DND-41 (cell line): Measurements from ENCODE around the gene TBC1D1.

Source experiments
- ATAC-seq: fragments of 200-7000 bp; cut with Tn5 transposase; 3 replicates; pipeline ENCODE4 v1.9.1; 2021; ENCODE audit warnings: low read depth; ENCODE audit not compliant: insufficient read depth
- DNase-seq: peaks from one replicate; pipeline ENCODE4 v3.0.0-alpha.2; 2020
- H2AFZ ChIP-seq: 2 replicates; pipeline ENCODE4 v1.6.0; 2012; ENCODE audit warnings: low read depth, low read length
- H3K27ac ChIP-seq: 2 replicates; pipeline ENCODE4 v1.5.1; 2012; ENCODE audit warnings: low read length, inconsistent platforms
- H3K27me3 ChIP-seq: fragments of 200-600 bp; sonication (generic); 2 replicates; pipeline ENCODE4 v1.6.0; 2012; ENCODE audit warnings: low read length, mild to moderate bottlenecking, inconsistent platforms; ENCODE audit not compliant: insufficient read depth, poor library complexity
- H3K36me3 ChIP-seq: 2 replicates; pipeline ENCODE4 v1.5.1; 2012; ENCODE audit warnings: low read length, inconsistent platforms; ENCODE audit not compliant: insufficient read depth
- H3K4me1 ChIP-seq: 2 replicates; pipeline ENCODE4 v1.5.1; 2012; ENCODE audit warnings: mild to moderate bottlenecking, low read length; ENCODE audit not compliant: insufficient read depth
- H3K4me2 ChIP-seq: 2 replicates; pipeline ENCODE4 v1.6.0; 2012; ENCODE audit warnings: mild to moderate bottlenecking, moderate library complexity, low read length, inconsistent platforms; ENCODE audit not compliant: insufficient read depth
- H3K4me3 ChIP-seq, 2 experiments: fragments of 200-600 bp in 1 of 2; shearing (Covaris generic) in 1 of 2; 2 replicates each; pipeline ENCODE4 v1.5.1; 2012 to 2016; ENCODE audit warnings: inconsistent platforms in 2 of 2, low read length in 2 of 2, mild to moderate bottlenecking in 2 of 2, low read depth in 1 of 2, moderate library complexity in 1 of 2
- H3K79me2 ChIP-seq: 2 replicates; pipeline ENCODE4 v1.6.0; 2012; ENCODE audit warnings: low read length, inconsistent platforms; ENCODE audit not compliant: insufficient read depth
- H3K9ac ChIP-seq: 2 replicates; pipeline ENCODE4 v1.6.0; 2012; ENCODE audit warnings: low read depth, mild to moderate bottlenecking, inconsistent platforms, low read length, moderate library complexity
- H3K9me3 ChIP-seq: 2 replicates; pipeline ENCODE4 v1.5.1; 2012; ENCODE audit warnings: low read length, moderate library complexity, mild to moderate bottlenecking, inconsistent platforms; ENCODE audit not compliant: insufficient read depth, severe bottlenecking
- H4K20me1 ChIP-seq: 2 replicates; pipeline ENCODE4 v1.6.0; 2012; ENCODE audit warnings: low read length; ENCODE audit not compliant: insufficient read depth
- CTCF ChIP-seq: IDR thresholded peaks from 2 replicates; pipeline ENCODE4 v1.5.1; 2012; ENCODE audit warnings: borderline replicate concordance, low read length, moderate library complexity, mild to moderate bottlenecking; ENCODE audit not compliant: poor library complexity, severe bottlenecking; ENCODE audit errors: extremely low read depth
- EZH2 ChIP-seq: IDR thresholded peaks from 3 replicates; pipeline ENCODE4 v1.6.1; 2012; ENCODE audit warnings: borderline replicate concordance, low read depth, mild to moderate bottlenecking, moderate library complexity, low read length, inconsistent platforms; ENCODE audit not compliant: severe bottlenecking

The TBC1D1 gene

DNA sequence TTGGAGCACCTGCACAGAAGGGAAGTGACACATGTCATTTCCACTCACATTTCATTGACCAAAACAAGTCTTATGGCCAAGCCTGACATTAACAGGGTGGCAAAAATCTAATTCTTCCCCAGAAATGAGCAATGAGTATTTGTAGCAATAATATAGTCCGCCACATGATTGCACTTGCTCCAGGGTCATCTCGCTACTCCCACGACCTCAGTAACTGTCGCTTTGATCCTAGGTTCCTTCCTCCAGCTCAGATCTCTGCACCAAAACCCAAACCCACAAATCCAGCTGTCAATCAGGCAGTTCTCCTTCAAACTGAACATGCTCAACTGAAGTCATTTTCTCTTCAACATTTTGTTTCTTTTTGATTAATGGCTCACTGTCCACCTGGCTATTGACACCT lies 44.1 kb downstream of the TBC1D1 start:
- H3K79me2 ChIP-seq, result 0 out of 2 replicates have a peak, but pooled peaks cover 4% of the 10 kb centered on the region
- no peak overlapping the region for H3K4me3 ChIP-seq
- no peaks in the 10 kb centered on the region for H3K27me3 ChIP-seq
- no peaks in the 10 kb centered on the region for H3K36me3 ChIP-seq
- H4K20me1 ChIP-seq, result no peaks in the 10 kb centered on the region
- no peaks in the 10 kb centered on the region for H3K4me1 ChIP-seq
- DNase-seq, result no peak
- no peak overlapping the region for H3K9ac ChIP-seq
- H3K27ac ChIP-seq, result no peak overlapping the region
- H3K4me2 ChIP-seq, result no peak overlapping the region
- TF ChIP-seq CTCF, result no peak
- TF ChIP-seq EZH2, result no peak
- peaks cover 3% of the 10 kb centered on the region for H3K9me3 ChIP-seq
- 0 out of 3 replicates have a peak, but pooled peaks have one; percentile 39 for ATAC-seq
- H2AFZ ChIP-seq, result no peak overlapping the region

DNA sequence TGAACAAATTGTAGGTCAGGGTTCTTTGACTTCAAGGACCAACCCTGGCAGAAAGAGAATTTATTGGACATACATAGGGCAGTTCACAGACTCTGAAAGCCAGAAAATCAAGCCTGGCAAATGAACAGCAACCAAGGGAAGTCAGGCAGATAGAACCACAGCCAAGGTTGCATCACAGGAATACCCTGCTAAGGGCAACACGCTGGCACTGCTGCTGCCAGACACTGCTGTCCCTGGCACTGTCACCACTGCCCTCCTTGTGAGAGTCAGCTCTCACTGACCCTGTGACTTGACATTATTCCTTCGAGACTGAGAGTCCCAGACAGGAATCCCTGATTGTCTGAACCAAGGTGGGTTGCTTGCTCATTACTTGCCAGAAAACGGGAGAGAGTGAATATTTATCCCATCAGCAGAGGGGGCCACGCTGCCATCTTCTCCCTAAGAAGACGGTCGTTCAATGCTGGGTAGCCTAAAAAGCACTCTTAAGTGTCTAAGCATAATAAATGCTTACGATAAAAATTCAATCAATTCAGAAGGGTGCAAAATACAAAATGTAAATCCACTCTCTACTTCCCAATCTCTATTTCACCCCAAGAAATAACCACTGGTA lies 46.1 kb downstream of the TBC1D1 start:
- no peak for ATAC-seq

GRCh38 chr4:37938208-37938607 lies 47.3 kb downstream of the TBC1D1 start:
- ATAC-seq, result no peak

More for the DNA sequence above, 46.1 kb downstream of the TBC1D1 start:
- Histone ChIP-seq H3K27ac (no peak overlapping the region), H3K27me3 (no peaks in the 10 kb centered on the region), H4K20me1 (no peaks in the 10 kb centered on the region), H3K36me3 (no peaks in the 10 kb centered on the region), H3K4me2 (no peak overlapping the region), H2AFZ (no peak overlapping the region), H3K9ac (no peak overlapping the region), H3K4me1 (no peaks in the 10 kb centered on the region), H3K79me2 (0 out of 2 replicates have a peak, but pooled peaks cover 4% of the 10 kb centered on the region), H3K4me3 (no peak overlapping the region), H3K9me3 (peaks cover 3% of the 10 kb centered on the region)
- no peak for TF ChIP-seq EZH2
- TF ChIP-seq CTCF, result no peak
- DNase-seq, result no peak

More at GRCh38 chr4:37938208-37938607, 47.3 kb downstream of the TBC1D1 start:
- peaks cover 3% of the 10 kb centered on the region for H3K9me3 ChIP-seq
- H3K36me3 ChIP-seq, result no peaks in the 10 kb centered on the region
- H4K20me1 ChIP-seq, result no peaks in the 10 kb centered on the region
- H3K27me3 ChIP-seq, result no peaks in the 10 kb centered on the region
- no peak overlapping the region for H3K4me2 ChIP-seq
- 0 out of 2 replicates have a peak, but pooled peaks cover 4% of the 10 kb centered on the region for H3K79me2 ChIP-seq
- no peak overlapping the region for H3K4me3 ChIP-seq
- H3K27ac ChIP-seq, result no peak overlapping the region
- no peak for DNase-seq
- H3K9ac ChIP-seq, result no peak overlapping the region
- TF ChIP-seq CTCF (no peak), EZH2 (no peak)
- no peak overlapping the region for H2AFZ ChIP-seq
- no peaks in the 10 kb centered on the region for H3K4me1 ChIP-seq
